GM19324 (cell line): Measurements from ENCODE around the gene CD72.
"Not testable (repeated sequence)": the region's sequence is repeated elsewhere in the genome, so short reads cannot be mapped to it uniquely, and the experiment has no call there.

Experiments
- ATAC-seq: cut with Tn5 transposase; IDR thresholded peaks from one replicate; pipeline ENCODE4 v1.9.1; 2021; ENCODE audit warnings: mild to moderate bottlenecking, moderate library complexity; ENCODE audit not compliant: unreplicated experiment, low FRiP score

CD72 gene

GRCh38 chr9:35618854-35619799 is 914 bp upstream of the CD72 start:
- ATAC-seq: peak; percentile 41

- ATAC-seq: no peak
These were observed 665 bp downstream of the CD72 start for GRCh38 chr9:35617548-35617947.

GRCh38 chr9:35616681-35617459 is 1.3 kb downstream of the CD72 start:
- no peak for ATAC-seq

GRCh38 chr9:35615981-35616680 is 2.1 kb downstream of the CD72 start:
- no peak for ATAC-seq

GRCh38 chr9:35612843-35613242 is 5.4 kb downstream of the CD72 start:
- ATAC-seq: no peak

GRCh38 chr9:35612066-35612465 is 6.1 kb downstream of the CD72 start:
- not testable (repeated sequence) for ATAC-seq

GRCh38 chr9:35611230-35611797 is 6.9 kb downstream of the CD72 start:
- no peak for ATAC-seq

- no peak for ATAC-seq
These were observed 8.4 kb downstream of the CD72 start for GRCh38 chr9:35609820-35610163.

- ATAC-seq: no peak
These were observed 9.0 kb downstream of the CD72 start for GRCh38 chr9:35609001-35609819.

GRCh38 chr9:35608221-35608620 is 10.0 kb downstream of the CD72 start:
- ATAC-seq: no peak

GRCh38 chr9:35606726-35607125 is 11.5 kb downstream of the CD72 start:
- ATAC-seq: no peak

- no peak for ATAC-seq
These were observed 12.1 kb downstream of the CD72 start for GRCh38 chr9:35606138-35606504.

- peak; percentile 22 for ATAC-seq
These were observed 12.7 kb downstream of the CD72 start for GRCh38 chr9:35605351-35606137.

- peak; percentile 53 for ATAC-seq
These were observed 13.4 kb downstream of the CD72 start, which contains the start of gene TESK1 for GRCh38 chr9:35604578-35605350. Gene TESK1, plus strand, starts transcription at chr9:35605262. Its CDS starts 358 bp downstream, at chr9:35605620.

- peak; percentile 89 for ATAC-seq
These were observed 14.1 kb downstream of the CD72 start for GRCh38 chr9:35603986-35604577.

GRCh38 chr9:35603506-35603985 is 14.7 kb downstream of the CD72 start:
- no peak for ATAC-seq

- no peak for ATAC-seq
These were observed 18.2 kb downstream of the CD72 start for GRCh38 chr9:35599763-35600604.
